H1 (cell line): ENCODE results near the gene MTX2. TPM values are rescaled to one million over a fixed set of nuclear protein-coding genes. Genes with fewer than 3 reads are reported as not detected.

ENCODE experiments used
- CTCF ChIA-PET: fragments of 300-600 bp; sonication (Branson Sonifier 250); formaldehyde crosslinking; loops from one replicate; lab custom pipeline; 2021; ENCODE audit not compliant: partially characterized antibody; lab: Charles Lee
- POLR2A ChIA-PET: fragments of 300-600 bp; sonication (Branson Sonifier 250); formaldehyde crosslinking; loops from one replicate; lab custom pipeline; 2021; ENCODE audit warnings: inconsistent platforms; ENCODE audit not compliant: partially characterized antibody; lab: Charles Lee
- DNase-seq, 2 experiments: peaks; one replicate each; pipeline versions ENCODE4 v3.0.0 to v3.0.0-alpha.2; 2010 to 2022; ENCODE audit warnings: low spot score in 2 of 2, low read depth in 1 of 2, mixed read lengths in 1 of 2
- FAIRE-seq: peaks from 2 replicates; lab custom pipeline; 2011; peaks lifted over from hg19 to GRCh38; lab: Jason Lieb, UNC
- H2AFZ ChIP-seq: 2 replicates; pipeline ENCODE4 v1.8.1; 2012; ENCODE audit warnings: low read length, inconsistent platforms
- H2AK5ac ChIP-seq: 2 replicates; pipeline ENCODE4 v1.6.1; 2013; ENCODE audit warnings: low read depth, low read length
- H2BK120ac ChIP-seq: replicated peaks from 2 replicates; pipeline ENCODE3; 2013; ENCODE audit warnings: low read depth, low read length, inconsistent platforms
- H2BK12ac ChIP-seq: 2 replicates; pipeline ENCODE4 v1.6.1; 2013; ENCODE audit warnings: low read depth, low read length
- H2BK15ac ChIP-seq: 2 replicates; pipeline ENCODE4 v1.6.1; 2013; ENCODE audit warnings: low read length
- H2BK20ac ChIP-seq: 2 replicates; pipeline ENCODE4 v1.6.1; 2013; ENCODE audit warnings: low read length
- H2BK5ac ChIP-seq: 2 replicates; pipeline ENCODE4 v1.6.1; 2013; ENCODE audit warnings: low read depth, low read length
- H3K14ac ChIP-seq: 2 replicates; pipeline ENCODE4 v1.6.1; 2013; ENCODE audit warnings: inconsistent platforms; ENCODE audit not compliant: insufficient read length
- H3K18ac ChIP-seq: 2 replicates; pipeline ENCODE4 v1.6.1; 2013; ENCODE audit warnings: low read length; ENCODE audit errors: extremely low read depth
- H3K23ac ChIP-seq: 2 replicates; pipeline ENCODE4 v1.6.1; 2013; ENCODE audit warnings: inconsistent platforms; ENCODE audit not compliant: insufficient read length
- H3K23me2 ChIP-seq: 2 replicates; pipeline ENCODE4 v1.6.1; 2013; ENCODE audit warnings: low read depth, low read length
- H3K27ac ChIP-seq: 2 replicates; pipeline ENCODE4 v1.6.1; 2011; ENCODE audit warnings: low read depth, low read length, inconsistent platforms
- H3K27me3 ChIP-seq, 4 experiments: replicated peaks in 1 of 4; 1 replicate in 1 of 4; 2 replicates in 3 of 4; pipeline versions ENCODE4 v1.6.1 to v1.8.1; 2011 to 2013; ENCODE audit warnings: low read length in 3 of 4, mild to moderate bottlenecking in 3 of 4, inconsistent platforms in 2 of 4, mixed read lengths in 2 of 4, moderate library complexity in 1 of 4; ENCODE audit not compliant: control insufficient read depth in 3 of 4, insufficient read depth in 3 of 4; ENCODE audit errors: extremely low read depth in 1 of 4
- H3K36me3 ChIP-seq, 4 experiments: 2 replicates each; pipeline versions ENCODE4 v1.6.1 to v1.8.1; 2011 to 2013; ENCODE audit warnings: mild to moderate bottlenecking in 4 of 4, low read length in 3 of 4, moderate library complexity in 2 of 4, control low read depth in 1 of 4, inconsistent platforms in 1 of 4; ENCODE audit not compliant: insufficient read depth in 4 of 4, control insufficient read depth in 2 of 4
- H3K4ac ChIP-seq: replicated peaks from 2 replicates; pipeline ENCODE3; 2013; ENCODE audit warnings: low read length, low read depth, mixed read lengths, inconsistent platforms; ENCODE audit not compliant: insufficient read length
- H3K4me1 ChIP-seq, 4 experiments: replicated peaks in 1 of 4; 1 replicate in 1 of 4; 2 replicates in 3 of 4; pipeline versions ENCODE4 v1.6.1 to v1.8.1; 2011 to 2013; ENCODE audit warnings: low read length in 3 of 4, inconsistent platforms in 2 of 4, mixed read lengths in 1 of 4; ENCODE audit not compliant: insufficient read depth in 4 of 4, control insufficient read depth in 3 of 4
- H3K4me2 ChIP-seq, 2 experiments: 2 replicates each; pipeline versions ENCODE4 v1.6.1 to v1.8.1; 2011 to 2013; ENCODE audit warnings: low read depth in 2 of 2, low read length in 2 of 2, control low read depth in 1 of 2, inconsistent platforms in 1 of 2, mild to moderate bottlenecking in 1 of 2; ENCODE audit not compliant: insufficient read depth in 1 of 2
- H3K4me3 ChIP-seq, 4 experiments: fragments of 200-600, 300-600 bp in 1 of 4; sonication (generic), shearing (Covaris generic), sonication (Bioruptor Twin) in 1 of 4; 2 replicates each; pipeline versions ENCODE4 v1.5.1 to v1.8.1; 2011 to 2016; ENCODE audit warnings: low read length in 4 of 4, low read depth in 3 of 4, control low read depth in 2 of 4, inconsistent platforms in 2 of 4, mild to moderate bottlenecking in 2 of 4, mixed read lengths in 1 of 4, moderate library complexity in 1 of 4; ENCODE audit not compliant: insufficient read depth in 2 of 4; ENCODE audit errors: extremely low read depth in 1 of 4
- H3K56ac ChIP-seq: replicated peaks from 2 replicates; pipeline ENCODE3; 2013; ENCODE audit warnings: low read depth, mild to moderate bottlenecking, mixed read lengths, low read length, inconsistent platforms; ENCODE audit not compliant: insufficient read length
- H3K79me1 ChIP-seq: 2 replicates; pipeline ENCODE4 v1.6.1; 2013; ENCODE audit warnings: low read depth, low read length, control low read depth
- H3K79me2 ChIP-seq, 2 experiments: 2 replicates each; pipeline versions ENCODE4 v1.6.1 to v1.8.1; 2012 to 2013; ENCODE audit warnings: low read length in 2 of 2, mild to moderate bottlenecking in 2 of 2, inconsistent platforms in 1 of 2; ENCODE audit not compliant: insufficient read depth in 2 of 2, control insufficient read depth in 1 of 2
- H3K9ac ChIP-seq, 4 experiments: replicated peaks in 1 of 4; 1 replicate in 1 of 4; 2 replicates in 3 of 4; pipeline versions ENCODE4 v1.6.1 to v1.8.1; 2011 to 2013; ENCODE audit warnings: low read depth in 3 of 4, low read length in 3 of 4, control low read depth in 2 of 4, mild to moderate bottlenecking in 2 of 4, moderate library complexity in 2 of 4, inconsistent platforms in 1 of 4; ENCODE audit errors: extremely low read depth in 1 of 4
- H3K9me3 ChIP-seq, 2 experiments: 2 replicates each; pipeline versions ENCODE4 v1.6.1 to v1.8.1; 2012 to 2013; ENCODE audit warnings: mild to moderate bottlenecking in 2 of 2, moderate library complexity in 2 of 2, control low read depth in 1 of 2, inconsistent platforms in 1 of 2, low read depth in 1 of 2, low read length in 1 of 2, mixed read lengths in 1 of 2; ENCODE audit not compliant: insufficient read depth in 2 of 2
- H4K20me1 ChIP-seq, 2 experiments: replicated peaks in 1 of 2; 2 replicates each; pipeline versions ENCODE3 to v1.8.1; 2011 to 2013; ENCODE audit warnings: inconsistent platforms in 2 of 2, low read length in 2 of 2, mild to moderate bottlenecking in 1 of 2; ENCODE audit not compliant: insufficient read depth in 2 of 2, control insufficient read depth in 1 of 2
- H4K5ac ChIP-seq: 2 replicates; pipeline ENCODE4 v1.6.1; 2013; ENCODE audit warnings: low read length, low read depth, mixed read lengths, inconsistent platforms; ENCODE audit not compliant: insufficient read length
- H4K8ac ChIP-seq: 2 replicates; pipeline ENCODE4 v1.8.0; 2013; ENCODE audit warnings: mild to moderate bottlenecking, moderate library complexity, low read length, inconsistent platforms; ENCODE audit not compliant: insufficient read depth; ENCODE audit errors: extremely low read depth
- H4K91ac ChIP-seq: replicated peaks from 2 replicates; pipeline ENCODE3; 2013; ENCODE audit warnings: low read length, mixed read lengths, inconsistent platforms; ENCODE audit not compliant: insufficient read length
- ASH2L ChIP-seq: fragments of 200-600, 300-600 bp; sonication (generic); IDR thresholded peaks from one replicate; pipeline ENCODE4 v1.7.1; 2017; ENCODE audit warnings: low read length
- CHD1 ChIP-seq: IDR thresholded peaks from 2 replicates; pipeline ENCODE4 v1.6.1; 2012; ENCODE audit warnings: low read depth, low read length, improper control_type of control experiment
- EGR1 ChIP-seq: IDR thresholded peaks from 2 replicates; pipeline ENCODE4 v1.6.1; 2011; ENCODE audit warnings: low read depth, low read length, borderline replicate concordance
- EP300 ChIP-seq, 2 experiments: IDR thresholded peaks; 1 replicate in 1 of 2; 2 replicates in 1 of 2; pipeline ENCODE4 v1.6.1; 2011 to 2012; ENCODE audit warnings: low read depth in 2 of 2, low read length in 2 of 2, mild to moderate bottlenecking in 2 of 2, borderline replicate concordance in 1 of 2, inconsistent platforms in 1 of 2, moderate library complexity in 1 of 2
- EZH2 ChIP-seq: fragments of 200-600 bp; sonication (generic); IDR thresholded peaks from 2 replicates; pipeline ENCODE4 v1.7.1; 2012; ENCODE audit warnings: low read depth, mild to moderate bottlenecking, moderate library complexity, low read length, inconsistent platforms; ENCODE audit not compliant: severe bottlenecking
- JUN ChIP-seq: IDR thresholded peaks from 2 replicates; pipeline ENCODE4 v1.6.1; 2011; ENCODE audit warnings: low read depth, mild to moderate bottlenecking, improper control_type of control experiment, low read length
- PHF8 ChIP-seq: fragments of 200-600 bp; sonication (generic); conservative IDR thresholded peaks from 2 replicates; pipeline ENCODE4 v1.7.1; 2012; ENCODE audit warnings: low read depth, mild to moderate bottlenecking, inconsistent platforms, low read length, moderate library complexity
- POU5F1 ChIP-seq: IDR thresholded peaks from 2 replicates; pipeline ENCODE4 v1.6.1; 2011; ENCODE audit warnings: low read depth, mild to moderate bottlenecking, low read length, moderate library complexity
- SAP30 ChIP-seq: fragments of 300-600 bp; sonication (generic); IDR thresholded peaks from 2 replicates; pipeline ENCODE4 v1.7.1; 2012; ENCODE audit warnings: low read length, moderate library complexity, mild to moderate bottlenecking, inconsistent platforms; ENCODE audit not compliant: insufficient read depth, insufficient replicate concordance
- SIRT6 ChIP-seq: IDR thresholded peaks from one replicate; pipeline ENCODE4 v1.7.1; 2012; ENCODE audit warnings: low read length, inconsistent platforms
- SRF ChIP-seq: IDR thresholded peaks from 2 replicates; pipeline ENCODE4 v1.6.1; 2011; ENCODE audit warnings: mild to moderate bottlenecking, low read depth, low read length, moderate library complexity
- TEAD4 ChIP-seq: IDR thresholded peaks from 2 replicates; pipeline ENCODE4 v1.6.1; 2012; ENCODE audit warnings: low read depth, low read length, inconsistent platforms, mixed read lengths
- USF2 ChIP-seq: IDR thresholded peaks from 2 replicates; pipeline ENCODE4 v1.6.1; 2011; ENCODE audit warnings: low read length, improper control_type of control experiment
- WGBS, 2 experiments: shearing (Covaris generic) in 1 of 2; methylation state at CpG; one replicate each; pipeline versions ENCODE4 v1.1.6 to v1.1.7; 2013 to 2015; ENCODE audit warnings: low lambda C conversion rate in 2 of 2, mixed read lengths in 2 of 2, inconsistent platforms in 1 of 2, low coverage in 1 of 2, missing lambda C conversion rate in 1 of 2; ENCODE audit not compliant: insufficient replicate concordance in 2 of 2, insufficient coverage in 1 of 2, insufficient read length in 1 of 2; ENCODE audit errors: extremely low coverage in 1 of 2, missing lambda C conversion rate in 1 of 2; 5-methylcytosine and 5-hydroxymethylcytosine counted together
- polyA plus RNA-seq, 7 experiments: library from polyadenylated mRNA; depleted of rRNA in 3 of 7; stranded (reverse) in 5 of 7; unstranded in 2 of 7; fragments of >200 nt in 5 of 7; fragments of 200-250 nt in 2 of 7; gene quantifications; 1 replicate in 5 of 7; 2 replicates in 1 of 7; 4 replicates in 1 of 7; pipeline versions ENCODE4 v1.2.1 to v1.2.3, GENCODE V29; 2011 to 2013; ENCODE audit warnings: missing spikeins in 2 of 7, mixed read lengths in 2 of 7
- total RNA-seq: library from RNA; stranded (reverse); fragmentation: NEBNext Ultra II Directional; extraction: Animal tissue kit (Norgen Biotek cat#: 25700); gene quantifications from 2 replicates; pipeline ENCODE4 v1.2.1, GENCODE V29; 2021

The MTX2 gene
- total and polyA plus RNA-seq, 2 of the 8 experiments (the other 6 are each of a cell fraction or from before 2014, with no cell fraction given): 33.5 to 38.3 TPM

DNA sequence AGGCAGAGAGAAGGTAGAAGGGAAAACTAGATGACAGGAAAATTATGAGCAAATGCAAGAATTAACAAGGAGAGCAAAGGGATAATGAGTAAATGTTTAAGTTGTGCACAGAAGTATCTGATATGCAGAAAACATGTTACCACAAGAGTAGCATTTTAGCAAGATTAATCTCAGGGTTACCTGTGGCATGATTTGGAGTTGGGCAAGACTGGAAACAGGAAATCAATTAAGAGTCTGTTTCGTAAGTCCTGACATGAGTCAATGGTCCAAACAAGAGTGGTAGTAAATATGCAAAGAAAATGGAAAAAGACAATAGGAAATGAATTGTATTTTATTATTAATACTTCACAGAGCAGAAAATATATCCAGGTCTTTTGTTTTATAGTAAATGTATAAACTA, 17.3 kb upstream of the MTX2 start:
- no peak overlapping the region for H3K4me3 ChIP-seq
- H3K79me1 ChIP-seq: no peaks in the 10 kb centered on the region
- no peaks in the 10 kb centered on the region for H3K4me1 ChIP-seq
- no peak for DNase-seq
- no peaks in the 10 kb centered on the region for H3K9me3 ChIP-seq
- no peak overlapping the region for H2AFZ ChIP-seq
- H3K23ac ChIP-seq: no peak overlapping the region
- no peak overlapping the region for H2BK120ac ChIP-seq
- H4K91ac ChIP-seq: no peak overlapping the region
- POLR2A ChIA-PET: no interaction called here
- H3K18ac ChIP-seq: no peak overlapping the region
- no peak overlapping the region for H4K5ac ChIP-seq
- H2AK5ac ChIP-seq: no peak overlapping the region
- no peak overlapping the region for H3K14ac ChIP-seq
- no peak overlapping the region for H2BK12ac ChIP-seq
- CTCF ChIA-PET: no interaction called here
- H2BK15ac ChIP-seq: no peak overlapping the region
- H3K4me2 ChIP-seq: no peak overlapping the region
- no peak overlapping the region for H3K4ac ChIP-seq
- peaks cover 0 to 2% (median 0%) of the 10 kb centered on the region in 4 experiments; a peak in 1 of 7 replicates for H3K27me3 ChIP-seq
- H3K27ac ChIP-seq: no peak overlapping the region
- no peak overlapping the region for H4K8ac ChIP-seq
- WGBS, 2 experiments: 84% methylated on average over 1 of the region's 1 CpG; no CpG with 5 or more reads in 1 of the 2 experiments
- H4K20me1 ChIP-seq: no peaks in the 10 kb centered on the region
- no peaks in the 10 kb centered on the region for H3K36me3 ChIP-seq
- no peak for FAIRE-seq
- no peak overlapping the region for H2BK20ac ChIP-seq
- H3K23me2 ChIP-seq: no peaks in the 10 kb centered on the region; the same call in 1 of the 2 replicates
- H3K56ac ChIP-seq: no peak overlapping the region
- no peak for TF ChIP-seq SAP30
- no peak for TF ChIP-seq TEAD4
- TF ChIP-seq EP300 (IDR thresholded peaks at IDR 0.05; ENCODE audit: borderline replicate concordance in 1 of 2, low read depth in 2 of 2, low read length in 2 of 2): no peak
- no peak for TF ChIP-seq EGR1
- TF ChIP-seq SIRT6: no peak
- TF ChIP-seq ASH2L: no peak
- no peak for TF ChIP-seq SRF
- TF ChIP-seq JUN: no peak
- TF ChIP-seq CHD1: no peak
- no peak for TF ChIP-seq EZH2
- no peak for TF ChIP-seq POU5F1
- TF ChIP-seq PHF8: no peak
- no peak for TF ChIP-seq USF2
- TF ChIP-seq, all 59 proteins: peak for 0
- Histone ChIP-seq H2BK5ac (no peak overlapping the region), H3K79me2 (no peaks in the 10 kb centered on the region), H3K9ac (no peak overlapping the region)
